Right atrium auricular region (tissue), 2 donors: ENCODE measurements around the gene GPR15LG. TPM values are rescaled to one million over a fixed set of nuclear protein-coding genes. Genes with fewer than 3 reads are reported as not detected.

ENCODE experiments used
- DNase-seq: peaks from one replicate; pipeline ENCODE4 v3.0.0-alpha.2; 2019; ENCODE audit warnings: low spot score
- H3K27ac ChIP-seq, 2 donors: fragments of 200-600 bp; sonication (generic); 1 replicate in 1 of 2; 2 replicates in 1 of 2; pipeline ENCODE4 v1.5.1; 2016 to 2019
- H3K27me3 ChIP-seq, 2 donors: fragments of 200-600 bp; sonication (generic); one replicate each; pipeline versions ENCODE4 v1.5.1 to v1.6.0; 2017 to 2019
- H3K36me3 ChIP-seq: fragments of 200-600 bp; sonication (generic); one replicate; pipeline ENCODE4 v1.5.1; 2016
- H3K4me1 ChIP-seq, 2 donors: fragments of 200-600 bp; sonication (generic); one replicate each; pipeline versions ENCODE4 v1.5.1 to v1.6.0; 2017 to 2019
- H3K4me3 ChIP-seq, 2 donors: fragments of 200-600 bp; sonication (generic); 1 replicate in 1 of 2; 2 replicates in 1 of 2; pipeline ENCODE4 v1.5.1; 2017 to 2019; ENCODE audit warnings: mild to moderate bottlenecking in 1 of 2, moderate library complexity in 1 of 2
- H3K9me3 ChIP-seq, 2 donors: fragments of 200-600 bp; sonication (generic); one replicate each; pipeline ENCODE4 v1.5.1; 2019
- total RNA-seq, 2 donors: library from RNA; depleted of rRNA; stranded (reverse); fragments of >200 nt; gene quantifications; one replicate each; pipeline ENCODE4 v1.1.0, GENCODE V29; 2016
- TF ChIP-seq, protein P1 (sequence below), 2 donors: fragments of 200-600 bp; sonication (generic); IDR thresholded peaks; one replicate each; pipeline ENCODE4 v1.5.1; 2019; ENCODE audit warnings: antibody characterized with exemption in 2 of 2

Gene GPR15LG
- total RNA-seq, 2 donors from 2014 or later = not detected

- Histone ChIP-seq H3K27ac (no peak within 1 kb of the TSS), H3K4me1 (no peaks in the 10 kb centered on the region), H3K36me3 (no peaks in the 10 kb centered on the region), H3K27me3 (no peaks in the 10 kb centered on the region), H3K4me3 (no peak within 1 kb of the TSS), H3K9me3 (no peaks in the 10 kb centered on the region)
- no peak for DNase-seq
- TF ChIP-seq, protein P1, sequence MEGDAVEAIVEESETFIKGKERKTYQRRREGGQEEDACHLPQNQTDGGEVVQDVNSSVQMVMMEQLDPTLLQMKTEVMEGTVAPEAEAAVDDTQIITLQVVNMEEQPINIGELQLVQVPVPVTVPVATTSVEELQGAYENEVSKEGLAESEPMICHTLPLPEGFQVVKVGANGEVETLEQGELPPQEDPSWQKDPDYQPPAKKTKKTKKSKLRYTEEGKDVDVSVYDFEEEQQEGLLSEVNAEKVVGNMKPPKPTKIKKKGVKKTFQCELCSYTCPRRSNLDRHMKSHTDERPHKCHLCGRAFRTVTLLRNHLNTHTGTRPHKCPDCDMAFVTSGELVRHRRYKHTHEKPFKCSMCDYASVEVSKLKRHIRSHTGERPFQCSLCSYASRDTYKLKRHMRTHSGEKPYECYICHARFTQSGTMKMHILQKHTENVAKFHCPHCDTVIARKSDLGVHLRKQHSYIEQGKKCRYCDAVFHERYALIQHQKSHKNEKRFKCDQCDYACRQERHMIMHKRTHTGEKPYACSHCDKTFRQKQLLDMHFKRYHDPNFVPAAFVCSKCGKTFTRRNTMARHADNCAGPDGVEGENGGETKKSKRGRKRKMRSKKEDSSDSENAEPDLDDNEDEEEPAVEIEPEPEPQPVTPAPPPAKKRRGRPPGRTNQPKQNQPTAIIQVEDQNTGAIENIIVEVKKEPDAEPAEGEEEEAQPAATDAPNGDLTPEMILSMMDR (IDR thresholded peaks at IDR 0.05) = no peak
Measured at GRCh38 chr10:84225427-84226173, 52.0 kb downstream of the GPR15LG start, which contains the start of gene LRIT2. Gene LRIT2 (minus strand): TSS chr10:84225544. CDS start chr10:84225520, 24 bp downstream.

DNA sequence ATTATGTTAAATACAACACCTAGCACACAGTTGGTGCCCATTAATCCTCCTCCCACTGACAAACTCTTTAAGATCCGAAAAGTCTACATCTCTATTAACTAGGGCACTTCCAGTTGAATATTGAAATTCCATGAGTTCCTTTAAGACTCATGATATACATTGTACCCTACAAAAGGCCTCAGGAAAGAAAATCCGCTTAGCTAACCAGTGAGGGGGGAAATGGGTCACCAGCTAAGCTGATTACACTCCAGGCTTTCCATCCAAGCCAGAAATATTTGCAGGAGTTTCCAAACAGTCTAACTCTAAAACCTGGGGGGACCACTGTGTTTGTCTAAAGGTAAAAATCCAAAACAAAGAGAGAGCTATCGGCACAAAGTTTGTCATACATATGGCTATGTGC, 53.0 kb downstream of the GPR15LG start:
- Histone ChIP-seq H3K4me3 (no peak overlapping the region), H3K27me3 (no peaks in the 10 kb centered on the region), H3K27ac (no peak overlapping the region), H3K36me3 (no peaks in the 10 kb centered on the region), H3K4me1 (no peaks in the 10 kb centered on the region), H3K9me3 (no peaks in the 10 kb centered on the region)
- no peak for DNase-seq
- TF ChIP-seq, protein P1 (IDR thresholded peaks at IDR 0.05) = no peak

DNA sequence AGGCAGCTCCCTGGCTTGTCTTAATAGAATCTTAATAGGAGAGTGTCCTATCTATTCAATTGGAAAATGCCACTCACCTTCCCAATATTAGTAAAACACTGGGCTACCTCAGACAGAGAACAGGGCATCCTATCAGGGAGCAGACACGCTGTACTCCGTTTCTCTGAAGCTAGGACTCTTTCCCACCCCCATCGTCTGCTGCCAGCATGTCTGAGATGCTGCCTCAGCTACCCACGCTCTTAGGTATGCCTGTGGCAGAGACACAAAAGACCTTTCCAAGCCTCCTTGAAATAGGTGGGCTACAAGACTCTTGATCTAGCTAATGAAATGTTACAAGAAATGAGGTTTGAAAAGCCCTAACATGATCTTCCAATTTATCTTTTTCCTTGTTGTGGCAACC, 54.2 kb downstream of the GPR15LG start:
- TF ChIP-seq, protein P1 (IDR thresholded peaks at IDR 0.05) = no peak
- Histone ChIP-seq H3K9me3 (no peaks in the 10 kb centered on the region), H3K36me3 (no peaks in the 10 kb centered on the region), H3K27ac (no peak overlapping the region), H3K4me1 (no peaks in the 10 kb centered on the region), H3K4me3 (no peak overlapping the region), H3K27me3 (no peaks in the 10 kb centered on the region)
- DNase-seq = no peak

DNA sequence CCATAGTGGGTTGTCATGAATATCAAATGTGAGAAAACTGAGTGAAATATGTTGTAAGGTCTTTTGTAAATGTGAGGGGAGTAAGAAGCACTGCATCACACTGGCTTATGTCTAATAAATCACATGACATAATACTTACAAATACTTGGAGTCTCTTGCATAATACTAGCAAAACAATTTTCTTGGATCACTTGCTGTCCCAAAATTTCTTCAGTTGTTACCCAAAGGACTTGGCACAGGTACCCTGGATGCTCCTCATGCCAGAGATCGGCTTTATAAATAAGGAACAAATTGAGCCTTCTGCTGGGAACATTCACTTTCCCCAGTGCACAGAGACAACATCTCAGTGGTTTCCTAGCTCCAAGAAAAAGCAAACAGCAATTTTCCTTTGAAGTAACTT, 56.8 kb downstream of the GPR15LG start:
- no peak overlapping the region for H3K4me3 ChIP-seq
- TF ChIP-seq, protein P1 (IDR thresholded peaks at IDR 0.05) = no peak
- no peak for DNase-seq
- H3K27me3 ChIP-seq = no peaks in the 10 kb centered on the region
- no peaks in the 10 kb centered on the region for H3K9me3 ChIP-seq
- H3K36me3 ChIP-seq = no peaks in the 10 kb centered on the region
- no peak overlapping the region for H3K27ac ChIP-seq
- no peaks in the 10 kb centered on the region for H3K4me1 ChIP-seq

GRCh38 chr10:84232376-84232775, 58.8 kb downstream of the GPR15LG start:
- H3K36me3 ChIP-seq = no peaks in the 10 kb centered on the region
- no peaks in the 10 kb centered on the region for H3K27me3 ChIP-seq
- no peaks in the 10 kb centered on the region for H3K9me3 ChIP-seq
- no peak overlapping the region for H3K4me3 ChIP-seq
- DNase-seq = no peak
- H3K27ac ChIP-seq = no peak overlapping the region
- TF ChIP-seq, protein P1 (IDR thresholded peaks at IDR 0.05) = no peak
- H3K4me1 ChIP-seq = no peaks in the 10 kb centered on the region

GRCh38 chr10:84233940-84234339, 60.3 kb downstream of the GPR15LG start:
- H3K27ac ChIP-seq = no peak overlapping the region
- H3K36me3 ChIP-seq = no peaks in the 10 kb centered on the region
- no peak for DNase-seq
- no peaks in the 10 kb centered on the region for H3K9me3 ChIP-seq
- TF ChIP-seq, protein P1 (IDR thresholded peaks at IDR 0.05) = no peak
- no peaks in the 10 kb centered on the region for H3K27me3 ChIP-seq
- H3K4me3 ChIP-seq = no peak overlapping the region
- no peaks in the 10 kb centered on the region for H3K4me1 ChIP-seq
